GM11168 (cell line): ENCODE results near the gene SLC27A5.
"Not testable (repeated sequence)": the region's sequence is repeated elsewhere in the genome, so short reads cannot be mapped to it uniquely, and the experiment has no call there.

ENCODE experiments used
- in situ Hi-C: fragments of 300-500 bp; cut with MboI; formaldehyde crosslinking; loops from one replicate; pipeline ENCODE4 v1.12.0; 2022; ENCODE audit warnings: low sequenced_read_pairs; ENCODE audit not compliant: unreplicated experiment

SLC27A5 gene

GRCh38 chr19:58474997-58475713 is 36.6 kb downstream of the SLC27A5 start:
- in situ Hi-C loops: no loop called here

- in situ Hi-C loops: no loop called here
These were observed 37.3 kb downstream of the SLC27A5 start for GRCh38 chr19:58474291-58474996.

- in situ Hi-C loops: no loop called here
These were observed 38.0 kb downstream of the SLC27A5 start for GRCh38 chr19:58473775-58474174.

GRCh38 chr19:58471736-58472135 is 40.1 kb downstream of the SLC27A5 start:
- in situ Hi-C loops: no loop called here

GRCh38 chr19:58470837-58471543 is 40.8 kb downstream of the SLC27A5 start:
- in situ Hi-C loops: not testable (repeated sequence)

- in situ Hi-C loops: no loop called here
These were observed 42.4 kb downstream of the SLC27A5 start for GRCh38 chr19:58469241-58470013.

- in situ Hi-C loops: no loop called here
These were observed 43.5 kb downstream of the SLC27A5 start for GRCh38 chr19:58468216-58468839.

GRCh38 chr19:58466760-58467589 is 44.8 kb downstream of the SLC27A5 start, which contains the start of gene ZNF324:
TSS of gene ZNF324 (plus strand) at chr19:58467080. CDS start at chr19:58469186, 2,106 bp downstream.
- in situ Hi-C loops: no loop called here

GRCh38 chr19:58466089-58466759 is 45.6 kb downstream of the SLC27A5 start:
- in situ Hi-C loops: no loop called here

GRCh38 chr19:58460039-58460438 is 51.8 kb downstream of the SLC27A5 start:
- in situ Hi-C loops: no loop called here

GRCh38 chr19:58456111-58456510 is 55.7 kb downstream of the SLC27A5 start:
- in situ Hi-C loops: no loop called here

GRCh38 chr19:58455306-58455705 is 56.5 kb downstream of the SLC27A5 start:
- in situ Hi-C loops: no loop called here

- in situ Hi-C loops: no loop called here
These were observed 58.0 kb downstream of the SLC27A5 start for GRCh38 chr19:58453743-58454142.

GRCh38 chr19:58451358-58452101 is 60.3 kb downstream of the SLC27A5 start, which contains the start of gene ZNF324B:
TSS of gene ZNF324B (plus strand) at chr19:58451622. CDS start at chr19:58453702, 2,080 bp downstream.
- in situ Hi-C loops: no loop called here

GRCh38 chr19:58450856-58451357 is 60.9 kb downstream of the SLC27A5 start:
- in situ Hi-C loops: no loop called here

- in situ Hi-C loops: not testable (repeated sequence)
These were observed 61.8 kb downstream of the SLC27A5 start for GRCh38 chr19:58449980-58450379.

- in situ Hi-C loops: not testable (repeated sequence)
These were observed 62.9 kb downstream of the SLC27A5 start for GRCh38 chr19:58448860-58449259.
